Hypothalamus (tissue), 51 donors: ENCODE results near the gene MTFR1L.

ENCODE experiments used
- DNase-seq, 51 donors: peaks; one replicate each; lab custom pipeline; 2025; lab: John Stamatoyannopoulos, UW

Gene MTFR1L

DNA sequence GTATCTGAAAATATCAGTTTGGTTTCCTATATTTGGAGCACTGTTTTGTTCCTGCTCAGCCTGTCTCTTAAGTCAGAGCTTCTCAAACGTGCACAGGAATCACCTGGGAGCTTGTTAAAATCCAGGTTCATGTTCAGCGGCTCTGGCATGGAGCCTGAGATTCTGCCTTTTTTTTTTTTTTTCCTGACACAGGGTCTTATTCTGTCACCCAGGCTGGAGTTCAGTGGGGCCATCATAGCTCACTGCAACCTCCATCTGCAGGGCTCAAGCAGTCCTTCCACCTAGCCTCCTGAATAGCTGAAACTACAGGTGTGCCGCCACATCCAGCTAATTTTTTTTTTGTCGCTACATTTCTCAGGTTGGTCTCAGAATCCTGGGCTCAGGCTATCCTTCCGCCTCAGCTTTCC lies 32.0 kb upstream of the MTFR1L start:
- no peak for DNase-seq

DNA sequence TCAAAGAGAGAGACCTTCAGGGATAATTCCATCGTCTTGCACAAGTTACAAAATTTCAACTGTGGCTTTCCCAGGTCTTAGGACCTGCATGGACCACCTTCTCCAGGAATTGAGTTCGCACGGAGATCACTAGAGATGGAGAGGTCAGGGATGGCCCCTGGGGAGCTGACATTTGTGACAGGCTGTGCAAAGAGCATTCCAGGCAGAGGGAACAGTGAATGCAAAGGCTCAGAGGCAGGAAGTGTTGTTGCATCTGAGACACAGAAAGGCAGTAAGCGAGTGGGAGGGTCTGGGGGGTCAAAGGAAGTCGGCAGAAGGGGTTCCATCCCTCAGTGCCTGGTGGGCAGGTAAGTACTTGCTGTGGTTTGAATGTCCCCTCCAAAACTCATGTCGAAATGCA lies 29.3 kb upstream of the MTFR1L start:
- DNase-seq: no peak

DNA sequence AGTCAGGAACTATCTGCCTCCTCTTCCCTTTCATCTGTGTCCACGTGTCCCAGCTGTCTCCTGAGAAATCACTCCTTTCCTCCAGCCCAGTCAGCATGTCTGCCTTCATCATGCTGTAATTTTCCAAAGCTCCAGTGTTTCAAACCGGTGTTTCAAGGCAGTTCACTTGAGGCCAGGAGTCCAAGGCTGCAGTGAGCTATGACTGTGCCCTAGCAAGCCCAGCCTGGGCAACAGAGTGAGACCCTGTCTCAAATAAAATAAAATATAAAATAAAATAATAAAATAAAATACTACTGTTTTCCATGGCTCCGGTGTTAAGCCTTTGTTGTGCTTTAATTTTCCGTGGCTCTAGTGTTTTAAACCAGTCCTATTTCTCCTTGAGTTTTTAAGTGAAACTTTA lies 27.6 kb upstream of the MTFR1L start:
- no peak for DNase-seq

DNA sequence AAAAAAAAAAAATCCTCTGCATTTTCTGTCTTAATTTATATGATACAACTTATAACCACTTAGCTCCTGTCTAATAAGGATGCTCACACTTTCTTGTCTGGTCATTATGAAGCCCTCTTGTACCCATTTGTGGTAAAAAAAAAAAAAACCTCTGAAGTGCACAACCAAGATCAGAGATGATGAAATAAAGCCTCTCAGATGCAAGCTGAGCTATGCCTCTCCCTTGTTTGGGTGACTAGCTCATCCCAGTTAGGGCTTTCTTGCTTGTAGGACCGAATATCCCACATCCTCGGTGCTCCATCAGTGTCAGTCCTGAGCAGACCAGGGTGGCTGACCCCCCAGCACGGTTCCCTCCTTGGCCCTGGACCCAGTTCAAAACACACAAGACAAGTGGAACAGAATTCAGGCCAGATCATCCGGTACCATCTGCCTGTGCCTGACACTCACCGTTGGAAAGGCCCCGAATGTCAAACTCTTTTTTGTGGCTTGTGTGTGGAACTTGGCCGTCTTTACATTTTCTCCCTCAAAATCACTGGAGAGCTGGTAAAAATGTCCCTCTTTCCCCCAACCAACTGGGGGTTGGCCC lies 26.1 kb upstream of the MTFR1L start:
- no peak for DNase-seq

DNA sequence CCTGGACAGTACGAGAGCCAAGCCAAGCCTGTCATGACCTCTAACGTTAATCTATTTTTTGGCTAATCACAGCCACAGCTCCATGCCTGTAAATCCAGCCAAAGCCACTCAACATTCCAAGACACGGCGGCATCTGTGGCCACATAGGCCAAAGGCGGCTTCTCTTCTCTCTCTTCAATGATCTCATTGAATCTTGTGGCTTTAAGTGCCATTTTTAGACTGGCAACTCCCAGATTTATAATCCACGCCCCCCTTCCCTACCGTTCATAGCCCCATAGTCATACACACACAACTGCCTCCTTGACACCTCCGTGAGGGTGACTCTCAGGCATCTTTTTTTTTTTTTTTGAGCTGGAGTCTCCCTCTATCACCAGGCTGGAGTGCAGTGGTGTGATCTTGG lies 25.4 kb upstream of the MTFR1L start:
- no peak for DNase-seq

DNA sequence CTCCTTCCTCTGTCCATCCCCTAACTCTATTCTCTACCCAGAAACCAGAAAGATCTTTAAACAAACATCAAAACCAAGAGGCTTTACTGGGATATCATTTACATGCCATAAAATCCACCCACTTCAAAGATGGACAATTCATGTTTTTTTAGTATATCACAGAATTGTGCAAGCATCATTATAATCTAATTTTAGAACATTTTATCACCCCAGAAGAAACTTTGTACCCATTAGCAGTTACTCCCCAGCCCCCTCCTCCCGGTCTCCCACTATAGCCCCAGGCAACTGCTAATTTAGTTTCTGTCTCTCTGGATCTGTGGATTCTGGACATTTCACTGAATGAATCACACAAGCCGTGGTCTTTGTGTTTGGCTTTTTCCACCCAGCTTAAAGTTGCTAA lies 24.5 kb upstream of the MTFR1L start:
- no peak for DNase-seq

DNA sequence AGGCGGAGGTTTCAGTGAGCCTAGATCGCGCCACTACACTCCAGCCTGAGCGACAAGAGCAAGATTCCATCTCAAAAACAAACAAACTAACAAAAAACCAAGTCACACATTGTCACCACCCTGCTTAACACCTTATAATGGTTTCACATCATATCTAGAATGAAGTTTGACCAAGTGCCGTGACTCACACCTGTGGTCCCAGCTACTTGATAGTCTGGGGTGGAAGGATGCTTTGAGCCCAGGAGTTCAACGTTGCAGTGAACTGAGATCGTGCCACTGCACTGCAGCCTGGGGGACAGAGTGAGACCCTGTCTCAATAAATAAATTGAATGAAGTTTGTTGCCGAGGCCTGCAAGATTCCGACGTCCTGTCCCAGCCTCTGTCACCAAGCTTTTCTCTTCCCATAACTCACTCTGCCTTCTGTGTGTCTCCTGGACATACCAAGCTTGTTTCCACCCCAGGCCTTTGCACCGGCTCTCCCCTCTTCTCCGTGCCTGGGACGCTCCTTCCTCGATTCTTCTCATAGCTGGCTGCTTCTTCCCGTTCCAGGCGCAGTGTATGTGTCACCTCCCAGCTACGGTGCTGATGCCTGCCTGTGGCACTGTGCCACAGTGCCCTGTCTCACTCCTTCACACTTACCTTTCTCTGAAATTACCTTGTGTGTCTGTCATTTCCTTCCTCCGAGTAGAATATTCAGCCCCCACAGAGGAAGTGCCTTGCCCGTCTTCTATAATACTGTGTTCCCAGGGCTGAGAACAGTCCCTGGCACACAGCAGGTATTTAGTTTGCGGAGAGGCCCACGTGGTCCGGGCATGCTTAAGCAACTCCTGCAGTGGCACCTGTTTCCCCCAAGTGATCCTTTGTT lies 23.6 kb upstream of the MTFR1L start:
- peak in 4 of 51 donors; percentile 48 to 71 (median 58) for DNase-seq

DNA sequence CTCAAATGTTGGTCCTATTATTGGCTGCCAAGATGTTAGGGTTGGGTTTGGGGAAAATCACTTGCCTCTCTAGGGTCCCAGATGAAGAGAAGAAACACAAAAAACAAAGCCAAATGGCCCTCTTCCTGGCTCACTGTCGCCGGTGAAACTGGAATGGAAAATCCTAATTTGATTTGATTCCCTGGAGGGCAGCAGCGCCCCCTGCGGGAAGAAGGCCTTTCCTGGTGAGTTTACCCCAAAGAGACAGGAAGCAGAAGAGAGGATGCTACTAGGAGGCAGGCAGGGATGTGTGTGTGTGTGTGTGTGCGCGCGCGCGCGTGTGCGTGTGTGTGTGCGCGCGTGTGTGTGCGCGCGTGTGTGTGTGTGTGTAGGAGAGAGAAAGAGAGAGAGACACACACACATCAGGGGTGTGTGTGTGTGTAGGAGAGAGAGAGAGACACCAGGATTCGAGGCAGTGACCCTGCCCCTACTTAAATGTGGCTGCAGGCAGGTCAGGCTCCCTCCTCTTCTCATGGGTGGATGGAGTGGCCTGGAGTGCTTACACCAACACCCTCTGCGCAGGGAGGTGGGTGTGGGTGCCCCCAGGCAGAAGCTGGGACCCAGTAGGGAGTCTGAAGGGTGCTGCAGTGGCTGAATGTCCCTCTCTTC lies 22.8 kb upstream of the MTFR1L start:
- DNase-seq: peak in 48 of 51 donors; percentile 15 to 86 (median 52)

DNA sequence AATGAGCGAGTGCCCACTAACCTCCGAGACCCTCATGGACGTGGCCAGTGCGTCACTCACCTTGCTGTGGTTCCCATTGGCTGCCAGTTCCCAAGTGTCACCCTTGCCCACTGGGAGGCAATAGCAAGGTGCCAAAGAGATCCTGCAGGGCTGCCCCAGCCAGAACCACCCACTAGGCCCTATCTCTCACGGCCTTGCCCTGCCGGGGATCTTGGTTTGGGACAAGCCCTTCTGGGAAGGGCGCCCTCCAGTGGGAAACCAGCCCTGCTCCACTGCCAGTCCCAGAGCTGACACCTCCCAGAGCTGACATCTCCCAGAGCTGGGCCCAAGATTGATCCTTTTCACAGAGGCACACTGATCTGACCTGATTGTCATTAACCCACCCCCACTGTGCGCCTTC lies 21.8 kb upstream of the MTFR1L start:
- DNase-seq: no peak

DNA sequence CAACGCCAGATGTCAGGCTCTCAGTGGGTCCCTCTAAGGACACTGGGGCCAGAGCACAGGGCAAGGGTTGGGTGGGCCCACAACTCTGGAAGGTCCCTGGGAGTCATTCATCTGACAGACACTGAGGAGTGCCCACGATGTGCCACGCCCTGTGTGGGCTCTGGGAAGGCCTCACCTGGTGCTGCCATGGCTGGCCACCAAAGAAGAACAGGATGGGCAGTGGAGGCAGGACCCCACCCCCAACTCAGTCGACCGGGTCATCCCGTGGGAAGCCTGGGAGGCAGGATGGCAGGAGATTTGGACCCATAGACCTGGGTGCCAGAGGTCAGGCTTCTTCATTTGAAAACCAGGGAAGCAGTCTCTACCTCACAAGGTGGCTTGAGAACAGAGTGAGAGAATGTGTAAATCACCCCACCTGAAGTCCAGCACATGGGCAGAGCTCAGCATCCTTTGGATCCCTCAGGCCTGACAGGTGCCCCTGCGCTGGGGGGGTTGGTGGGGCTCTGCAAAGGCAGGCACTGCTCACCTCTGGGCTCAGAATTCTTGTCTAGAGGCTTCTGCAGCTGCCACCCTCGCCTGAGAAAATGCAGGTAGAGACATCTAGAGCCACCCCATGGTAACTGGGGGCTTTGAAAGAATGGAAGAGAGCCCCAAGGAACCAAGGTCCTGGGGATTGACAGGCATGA lies 20.9 kb upstream of the MTFR1L start:
- DNase-seq: no peak

DNA sequence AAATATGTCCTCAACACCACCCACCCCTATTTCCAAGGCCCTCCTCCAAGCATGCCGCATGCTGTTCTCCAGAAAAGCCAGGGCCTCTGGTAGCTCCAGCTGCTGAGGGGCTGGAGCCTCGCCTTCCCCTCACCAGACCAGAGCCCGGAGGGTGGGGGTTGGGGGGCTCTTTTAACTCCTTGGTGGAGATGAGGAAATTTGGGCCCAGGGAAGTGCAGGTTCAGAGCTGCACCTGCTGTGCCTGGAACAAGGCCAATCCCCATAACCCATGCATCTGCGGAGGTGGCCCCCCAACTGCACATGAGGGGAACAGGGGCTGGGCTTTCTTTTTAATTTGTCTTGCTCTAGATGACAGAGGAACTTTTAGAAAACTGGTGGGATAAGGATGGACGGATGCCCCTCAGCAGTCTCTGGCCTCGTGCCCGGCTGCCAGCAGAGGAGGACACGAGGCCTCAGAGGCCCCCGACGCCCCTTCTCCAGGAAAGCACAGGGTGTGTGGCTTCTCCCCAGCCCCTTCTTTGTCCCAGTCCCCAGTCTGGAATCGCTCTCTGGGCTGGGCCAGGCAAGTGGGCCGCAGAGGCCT lies 20.3 kb upstream of the MTFR1L start:
- peak in 1 of 51 donors; percentile 39 for DNase-seq

DNA sequence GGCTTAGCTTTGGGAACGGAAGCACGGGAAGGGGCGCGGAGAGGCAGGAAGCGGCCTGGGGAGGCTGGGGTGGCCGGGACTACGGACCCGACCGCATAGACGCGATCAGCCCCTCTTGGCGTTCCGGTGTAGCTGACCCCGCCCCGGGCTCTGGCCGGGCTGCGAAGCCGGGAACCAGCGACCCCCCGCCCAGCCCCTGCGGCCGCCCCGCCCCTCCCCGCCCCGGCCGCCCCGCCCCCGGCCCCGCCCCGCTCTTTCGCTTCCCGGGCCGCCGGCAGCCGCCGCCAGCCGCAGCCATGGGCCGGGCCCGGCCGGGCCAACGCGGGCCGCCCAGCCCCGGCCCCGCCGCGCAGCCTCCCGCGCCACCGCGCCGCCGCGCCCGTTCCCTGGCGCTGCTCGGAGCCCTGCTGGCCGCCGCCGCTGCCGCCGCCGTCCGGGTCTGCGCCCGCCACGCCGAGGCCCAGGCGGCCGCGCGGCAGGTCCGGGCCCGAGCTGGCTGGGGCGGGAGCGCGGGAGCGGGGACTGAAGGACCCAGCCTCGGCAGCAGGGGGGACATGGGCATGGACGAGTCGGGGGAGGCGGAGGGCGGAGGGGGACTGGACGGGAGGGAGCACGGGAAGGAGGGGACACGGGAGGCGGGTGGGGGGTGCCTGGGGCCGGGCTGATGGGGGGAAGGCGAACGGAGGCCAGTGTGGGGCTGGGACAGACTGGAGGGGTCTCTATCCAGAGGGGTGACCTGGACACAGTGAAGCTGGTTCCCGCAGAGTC lies 19.6 kb upstream of the MTFR1L start, which contains the start of gene SELENON:
Gene SELENON, plus strand, starts transcription at position 259 of the 768 bp plus-strand sequence. Its CDS starts 38 bp downstream, at position 297.
- peak in 30 of 51 donors; percentile 11 to 67 (median 34) for DNase-seq

DNA sequence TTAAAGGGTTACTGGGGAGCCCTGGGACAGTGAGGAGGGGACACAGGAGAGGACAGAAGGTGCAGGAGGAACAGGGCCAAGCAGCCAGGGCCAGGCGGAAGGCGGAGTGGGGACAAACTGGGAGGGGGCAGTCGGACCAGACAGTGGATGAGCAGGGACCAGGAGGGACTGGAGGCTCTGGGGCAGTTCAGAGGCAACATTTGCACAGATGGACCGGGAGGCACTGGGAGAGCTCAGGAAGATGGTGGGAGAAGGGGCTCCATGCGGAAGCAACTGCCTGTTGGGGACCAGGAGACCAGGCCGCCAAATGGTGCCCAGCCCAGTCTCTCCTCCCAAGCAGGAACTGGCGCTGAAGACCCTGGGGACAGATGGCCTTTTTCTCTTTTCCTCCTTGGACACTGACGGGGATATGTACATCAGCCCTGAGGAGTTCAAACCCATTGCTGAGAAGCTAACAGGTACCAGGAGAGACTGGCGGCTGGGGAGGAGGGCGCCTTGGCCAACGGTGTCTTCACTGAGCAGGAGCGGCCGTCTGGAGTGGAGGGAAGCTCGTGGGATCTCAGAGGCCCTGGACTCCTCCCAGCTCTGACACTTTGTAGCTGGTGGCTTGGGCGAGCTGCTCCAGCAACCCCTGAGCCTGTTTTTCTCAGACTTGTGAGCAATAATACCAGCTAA lies 18.9 kb upstream of the MTFR1L start:
- peak in 3 of 51 donors; percentile 41 to 51 (median 42) for DNase-seq

DNA sequence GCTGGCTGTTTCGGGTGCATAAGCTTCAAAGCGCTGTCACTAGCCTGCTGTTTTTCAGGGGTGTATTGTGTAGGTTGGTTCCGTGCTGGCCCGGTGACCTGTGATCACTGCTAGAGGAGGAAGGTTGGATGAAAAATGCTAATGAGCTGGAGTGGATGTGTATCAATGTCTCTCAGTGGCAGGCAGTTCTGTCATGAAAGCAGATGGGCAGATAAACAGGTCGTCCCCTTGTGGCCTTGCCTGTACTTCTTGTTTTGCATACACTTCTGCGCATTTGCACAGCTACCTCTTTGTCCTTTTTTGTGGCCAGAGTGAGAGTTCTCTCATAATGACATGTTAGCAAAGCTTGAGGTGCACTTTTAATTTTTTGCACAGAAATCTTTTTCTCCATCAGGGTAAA lies 16.8 kb upstream of the MTFR1L start:
- no peak for DNase-seq

DNA sequence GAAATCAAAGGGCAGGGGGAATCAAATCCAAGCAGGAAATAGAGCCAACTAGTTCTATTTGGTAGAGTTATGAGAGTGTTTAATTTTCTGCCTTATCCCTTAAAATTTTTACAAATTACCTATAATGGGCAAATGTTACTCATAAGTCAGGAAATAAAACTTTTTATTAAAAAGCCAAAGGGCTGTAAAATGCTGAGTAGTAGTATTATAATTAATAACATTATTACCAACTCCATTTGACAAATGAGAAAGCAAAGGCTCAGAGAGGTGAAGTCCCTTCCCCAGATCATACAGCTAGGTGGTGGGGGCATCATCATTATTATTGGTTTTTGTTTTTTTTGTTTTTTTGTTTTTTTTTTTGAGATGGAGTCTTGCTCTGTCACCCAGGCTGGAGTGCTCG lies 16.4 kb upstream of the MTFR1L start:
- DNase-seq: no peak

DNA sequence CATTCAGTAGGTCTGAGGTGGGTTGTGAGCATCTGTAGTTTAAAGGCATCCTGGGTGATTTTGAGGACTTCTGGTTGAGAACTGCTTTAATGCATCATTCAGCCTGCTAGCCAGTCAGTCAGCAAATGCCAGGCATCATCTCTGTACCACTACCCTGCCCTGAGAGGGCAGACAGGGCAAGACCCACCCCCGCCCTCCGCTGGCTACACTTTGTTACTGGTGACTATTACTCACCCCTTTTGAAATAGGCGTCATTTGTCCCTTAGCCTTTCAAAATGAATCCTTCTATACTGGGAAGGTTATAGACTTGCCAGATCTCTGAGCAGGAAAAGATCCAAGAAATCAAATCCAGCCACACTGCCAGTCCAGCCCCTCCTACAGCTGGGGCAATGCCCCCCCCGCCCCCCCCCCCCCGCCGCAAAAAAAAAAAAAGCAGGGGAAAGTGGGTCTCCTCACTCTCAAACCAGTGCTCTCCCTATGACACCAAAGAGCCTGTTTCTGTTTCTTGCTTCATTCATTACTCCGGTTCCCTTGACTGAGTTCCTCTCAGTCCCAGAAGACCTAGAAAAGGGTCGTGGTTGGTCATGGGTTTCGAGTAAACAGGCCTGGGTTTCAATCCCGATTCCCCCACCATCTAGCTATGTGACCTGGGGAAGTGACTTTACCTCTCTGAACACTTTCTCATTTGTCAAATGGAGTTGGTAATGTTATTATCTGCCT lies 15.3 kb upstream of the MTFR1L start:
- DNase-seq: no peak

DNA sequence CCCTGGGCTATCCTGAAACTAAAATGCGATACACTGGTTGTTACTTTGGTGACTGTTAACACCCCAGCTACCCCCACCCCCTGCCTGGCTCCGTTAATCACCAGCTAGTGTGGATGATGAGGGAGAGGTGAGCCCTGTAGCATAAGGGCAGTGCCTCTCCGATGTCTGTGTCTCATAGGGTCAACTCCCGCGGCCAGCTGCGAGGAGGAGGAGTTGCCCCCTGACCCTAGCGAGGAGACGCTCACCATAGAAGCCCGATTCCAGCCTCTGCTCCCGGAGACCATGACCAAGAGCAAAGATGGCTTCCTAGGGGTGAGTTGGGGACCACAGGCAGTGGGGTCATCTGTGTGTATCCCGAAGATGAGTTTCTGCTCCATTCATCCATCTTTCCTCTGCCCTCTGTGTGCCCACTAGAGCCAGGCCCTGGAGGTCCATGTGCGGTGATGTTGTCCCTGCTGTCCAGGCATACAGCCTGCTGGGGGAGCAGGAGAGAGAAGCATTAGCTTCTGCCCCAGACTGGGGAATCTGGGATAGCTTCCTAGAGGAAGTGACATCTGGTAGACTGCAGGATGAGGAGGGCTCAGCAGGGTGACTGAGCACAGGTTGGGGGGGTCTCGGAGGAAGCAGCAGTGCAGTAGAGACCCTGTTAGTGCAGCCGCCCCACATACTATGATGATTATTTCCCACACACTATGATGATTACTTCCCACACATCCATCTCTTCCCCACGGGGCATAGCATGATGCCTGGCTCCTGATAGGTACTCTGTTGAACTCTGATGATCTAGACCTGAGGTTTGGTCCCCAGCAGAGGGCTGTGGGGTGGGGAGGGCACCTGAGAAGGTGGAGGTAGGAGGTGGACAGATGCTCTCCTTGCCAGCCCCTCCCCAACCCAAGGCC lies 14.5 kb upstream of the MTFR1L start:
- DNase-seq: no peak

DNA sequence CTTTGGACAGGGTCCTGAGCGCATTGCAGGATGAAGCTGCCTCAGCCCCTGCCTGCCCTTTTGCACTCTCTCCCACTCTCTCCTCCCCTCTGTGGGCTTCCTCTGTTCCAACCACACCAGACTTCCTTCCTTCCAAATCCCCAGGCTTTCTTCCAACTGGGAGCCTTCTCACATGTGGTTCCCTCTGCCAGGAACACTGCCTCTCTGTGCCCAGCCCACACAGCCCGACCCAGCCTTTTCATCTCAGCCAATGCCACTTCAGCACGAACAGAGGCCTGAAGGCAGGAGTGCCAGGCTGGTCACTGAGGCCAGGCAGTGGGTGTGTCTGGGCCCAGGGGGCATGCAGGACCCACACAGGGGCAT lies 13.9 kb upstream of the MTFR1L start:
- DNase-seq: peak in 38 of 51 donors; percentile 8 to 83 (median 53)
